PC-9 (cell line): ENCODE results near the gene ST6GALNAC6. TPM values are rescaled to one million over a fixed set of nuclear protein-coding genes. Genes with fewer than 3 reads are reported as not detected.

Experiments used
- BruUV-seq: library from RNA; stranded (reverse); fragments of 400-500 nt; replicated peaks from 2 replicates; lab custom pipeline; 2021; lab: Mats Ljungman, UMichigan
- CTCF ChIA-PET: fragments of 300-600 bp; sonication (Branson Sonifier 250); formaldehyde crosslinking; loops from one replicate; lab custom pipeline; 2022; ENCODE audit warnings: antibody characterized with exemption; lab: Charles Lee
- POLR2A ChIA-PET: fragments of 300-600 bp; sonication (Branson Sonifier 250); formaldehyde crosslinking; loops from one replicate; lab custom pipeline; 2022; ENCODE audit warnings: antibody characterized with exemption; ENCODE audit not compliant: unreplicated experiment; lab: Charles Lee
- DNase-seq, 2 experiments: peaks; one replicate each; pipeline versions ENCODE4 v3.0.0 to v3.0.0-alpha.2; 2015 to 2022; ENCODE audit warnings: mixed read lengths in 1 of 2
- H2AFZ ChIP-seq: fragments of 200-600 bp; sonication (generic); 2 replicates; pipeline ENCODE4 v1.8.1; 2017; ENCODE audit warnings: antibody characterized with exemption
- H3F3A ChIP-seq: fragments of 200-600 bp; sonication (generic); 2 replicates; pipeline ENCODE4 v1.8.1; 2017; ENCODE audit warnings: antibody characterized with exemption, mild to moderate bottlenecking, low read depth; ENCODE audit not compliant: insufficient read depth
- H3K27ac ChIP-seq: fragments of 200-600 bp; sonication (generic); 2 replicates; pipeline ENCODE4 v1.6.1; 2016; ENCODE audit warnings: mixed run types
- H3K27me3 ChIP-seq: fragments of 200-600 bp; sonication (generic); 2 replicates; pipeline ENCODE4 v1.6.1; 2016; ENCODE audit warnings: low read depth, mixed run types; ENCODE audit not compliant: insufficient read depth
- H3K36me3 ChIP-seq: fragments of 200-600 bp; sonication (generic); 2 replicates; pipeline ENCODE4 v1.6.1; 2016; ENCODE audit warnings: low read depth, mixed run types
- H3K4me1 ChIP-seq: fragments of 200-600 bp; sonication (generic); replicated peaks from 2 replicates; pipeline ENCODE4 v1.6.1; 2016; ENCODE audit warnings: mixed run types; ENCODE audit not compliant: insufficient read depth
- H3K4me2 ChIP-seq: fragments of 200-600 bp; sonication (generic); 2 replicates; pipeline ENCODE4 v1.6.1; 2017; ENCODE audit warnings: mixed run types
- H3K4me3 ChIP-seq: fragments of 200-600 bp; sonication (generic); 2 replicates; pipeline ENCODE4 v1.6.1; 2016; ENCODE audit warnings: mixed run types
- H3K79me2 ChIP-seq: fragments of 200-600 bp; sonication (generic); 2 replicates; pipeline ENCODE4 v1.6.1; 2017; ENCODE audit warnings: low read depth, mixed run types
- H3K9me2 ChIP-seq: fragments of 200-600 bp; sonication (generic); 2 replicates; pipeline ENCODE4 v1.8.1; 2017; ENCODE audit warnings: mild to moderate bottlenecking; ENCODE audit not compliant: insufficient read depth
- H3K9me3 ChIP-seq: fragments of 200-600 bp; sonication (generic); 2 replicates; pipeline ENCODE4 v1.8.1; 2016; ENCODE audit warnings: low read depth; ENCODE audit not compliant: insufficient read depth
- H4K20me1 ChIP-seq: fragments of 200-600 bp; sonication (generic); 2 replicates; pipeline ENCODE4 v1.8.1; 2017; ENCODE audit not compliant: insufficient read depth
- CTCF ChIP-seq: fragments of 200-600 bp; sonication (generic); conservative IDR thresholded peaks from 2 replicates; pipeline ENCODE4 v1.6.1; 2017; ENCODE audit warnings: mixed run types, antibody characterized with exemption, mild to moderate bottlenecking, moderate library complexity
- EZH2 ChIP-seq: fragments of 200-600 bp; sonication (generic); IDR thresholded peaks from 2 replicates; pipeline ENCODE4 v1.8.0; 2017; ENCODE audit warnings: antibody characterized with exemption, low read depth
- intact Hi-C: fragments of 100-400 bp; cut with micrococcal nuclease; formaldehyde crosslinking; loops from one replicate; pipeline ENCODE4 v1.10.0; 2022; ENCODE audit not compliant: unreplicated experiment
- total RNA-seq: library from RNA; stranded (reverse); gene quantifications from 2 replicates; pipeline ENCODE4 v1.2.3, GENCODE V29; 2021

The ST6GALNAC6 gene
- total RNA-seq, 1 experiment from 2014 or later = 23.3 TPM

GRCh38 chr9:127915801-127916719 lies 16.7 kb upstream of the ST6GALNAC6 start:
- peaks cover 35% of the 10 kb centered on the region for H3F3A ChIP-seq
- peak overlapping the region; percentile 92 for H3K4me3 ChIP-seq
- peaks cover 55% of the 10 kb centered on the region for H3K4me1 ChIP-seq
- TSS peak; percentile 34 for BruUV-seq
- ChIA-PET POLR2A (interaction anchor here (0.5 to 1.2 kb wide), 5 partner anchors 24 to 364 kb away, joined by 3 to 7 read pairs (median 4); partner anchors contain the start of gene NAIF1), CTCF (interaction anchor here (0.6 to 1.0 kb wide), 3 partner anchors 35 to 242 kb away, joined by 6 to 18 read pairs (median 6); no protein-coding TSS in a partner anchor)
- H3K79me2 ChIP-seq = 0 out of 2 replicates have a peak, but pooled peaks cover 9% of the 10 kb centered on the region
- no peaks in the 10 kb centered on the region for H4K20me1 ChIP-seq
- no peak for DNase-seq
- intact Hi-C loops = loop anchor here (5.0 kb wide), 2 partner anchors 129 to 414 kb away; partner anchors contain the start of gene CDK9
- no peaks in the 10 kb centered on the region for H3K9me3 ChIP-seq
- peak overlapping the region; percentile 85 for H2AFZ ChIP-seq
- H3K4me2 ChIP-seq = peak overlapping the region; percentile 97
- no peak for TF ChIP-seq CTCF
- no peak for TF ChIP-seq EZH2
- H3K27me3 ChIP-seq = no peaks in the 10 kb centered on the region
- no peak overlapping the region for H3K27ac ChIP-seq
- H3K36me3 ChIP-seq = no peaks in the 10 kb centered on the region
- no peaks in the 10 kb centered on the region for H3K9me2 ChIP-seq

- no peak overlapping the region for H3K27ac ChIP-seq
- H3K4me1 ChIP-seq = peaks cover 49% of the 10 kb centered on the region
- TF ChIP-seq EZH2 (no peak), CTCF (no peak)
- H4K20me1 ChIP-seq = no peaks in the 10 kb centered on the region
- peak overlapping the region; percentile 97 for H3K4me2 ChIP-seq
- H3K36me3 ChIP-seq = no peaks in the 10 kb centered on the region
- BruUV-seq = no TSS peak
- H3K9me2 ChIP-seq = no peaks in the 10 kb centered on the region
- peak overlapping the region; percentile 92; the same call in 1 of the 2 replicates for H3K4me3 ChIP-seq
- DNase-seq = peak in 1 of 2 experiments; percentile 58
- no peaks in the 10 kb centered on the region for H3K27me3 ChIP-seq
- intact Hi-C loops = loop anchor here (5.0 kb wide), 2 partner anchors 128 to 413 kb away; partner anchors contain the start of gene CDK9
- H3F3A ChIP-seq = peaks cover 35% of the 10 kb centered on the region
- H2AFZ ChIP-seq = no peak overlapping the region
- H3K9me3 ChIP-seq = no peaks in the 10 kb centered on the region
- CTCF ChIA-PET = interaction anchor here (0.5 kb wide), 1 partner anchor 45 kb away, joined by 4 read pairs; no protein-coding TSS in a partner anchor
- H3K79me2 ChIP-seq = 0 out of 2 replicates have a peak, but pooled peaks cover 9% of the 10 kb centered on the region
- POLR2A ChIA-PET = no interaction called here
Observed at GRCh38 chr9:127915325-127915752, 15.9 kb upstream of the ST6GALNAC6 start.

GRCh38 chr9:127913682-127914081 lies 14.3 kb upstream of the ST6GALNAC6 start:
- Histone ChIP-seq H3K9me2 (no peaks in the 10 kb centered on the region), H3K79me2 (0 out of 2 replicates have a peak, but pooled peaks cover 9% of the 10 kb centered on the region), H3K4me2 (no peak overlapping the region), H3K27me3 (no peaks in the 10 kb centered on the region), H3K4me1 (peaks cover 36% of the 10 kb centered on the region), H3F3A (peaks cover 22% of the 10 kb centered on the region), H4K20me1 (no peaks in the 10 kb centered on the region), H3K4me3 (no peak overlapping the region), H3K36me3 (no peaks in the 10 kb centered on the region), H3K27ac (no peak overlapping the region), H2AFZ (no peak overlapping the region), H3K9me3 (no peaks in the 10 kb centered on the region)
- intact Hi-C loops = no loop called here
- ChIA-PET POLR2A (interaction anchor here (0.6 to 0.8 kb wide), 3 partner anchors 181 to 347 kb away, joined by 4 to 10 read pairs (median 5); partner anchors contain the start of gene TTC16), CTCF (no interaction called here)
- DNase-seq = no peak
- no TSS peak for BruUV-seq
- TF ChIP-seq CTCF (no peak), EZH2 (no peak)
